GM18873 (cell line): ENCODE measurements around the gene ZNF678.
A peak's percentile ranks its signal among the peaks of the same experiment; 100 is the strongest.

ENCODE experiments used
- ATAC-seq: cut with Tn5 transposase; IDR thresholded peaks from one replicate; pipeline ENCODE4 v1.9.1; 2021; ENCODE audit warnings: mild to moderate bottlenecking, moderate library complexity, moderate number of reproducible peaks; ENCODE audit not compliant: unreplicated experiment, low FRiP score

Gene ZNF678

DNA sequence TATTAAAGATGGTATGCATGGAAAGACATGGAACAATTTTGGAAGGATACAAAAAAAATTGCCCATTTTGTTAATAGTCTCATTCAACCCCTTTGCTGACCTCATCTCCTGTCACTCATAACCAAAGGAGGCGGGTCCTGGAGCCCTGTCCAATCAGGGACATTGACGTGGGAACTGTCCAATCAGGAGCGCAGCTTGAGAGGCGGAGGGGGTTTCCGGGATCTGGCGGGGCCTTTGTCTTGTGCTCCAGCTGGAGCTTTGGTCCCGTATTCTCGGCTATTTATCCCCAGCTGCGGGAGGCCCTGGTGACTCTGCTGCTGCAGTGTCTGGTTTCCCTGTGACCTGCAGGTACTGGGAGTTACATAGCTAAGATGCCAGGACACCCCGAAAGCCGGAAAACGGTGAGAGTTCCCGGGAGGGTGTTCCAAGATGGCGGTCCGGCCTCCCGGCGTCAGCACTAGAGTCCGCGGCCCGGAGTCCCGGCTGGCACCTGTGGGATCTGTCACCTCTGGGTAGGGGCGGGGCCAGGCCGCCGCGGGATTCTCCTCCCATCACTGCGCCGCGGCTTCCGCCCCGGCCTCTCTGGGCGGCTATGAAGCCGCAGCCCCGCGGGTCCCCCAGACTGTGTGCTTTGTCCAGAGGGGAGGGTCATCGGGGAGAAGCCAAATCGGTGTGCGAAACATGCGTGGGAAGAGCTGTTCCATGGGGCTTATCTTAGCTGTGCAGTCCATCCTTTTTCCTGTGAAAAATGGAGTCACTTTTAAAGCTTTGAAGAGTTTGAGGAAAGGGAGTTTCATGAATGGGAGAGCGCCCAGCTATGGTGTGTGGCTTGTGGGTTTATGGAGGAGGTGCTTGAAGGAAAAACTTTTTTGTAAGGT lies at the start of gene ZNF678:
Gene ZNF678, plus strand, starts transcription at position 233 of the 878 bp plus-strand sequence. CDS start 87,436 bp downstream, outside the sequence.
- ATAC-seq = peak; percentile 96

DNA sequence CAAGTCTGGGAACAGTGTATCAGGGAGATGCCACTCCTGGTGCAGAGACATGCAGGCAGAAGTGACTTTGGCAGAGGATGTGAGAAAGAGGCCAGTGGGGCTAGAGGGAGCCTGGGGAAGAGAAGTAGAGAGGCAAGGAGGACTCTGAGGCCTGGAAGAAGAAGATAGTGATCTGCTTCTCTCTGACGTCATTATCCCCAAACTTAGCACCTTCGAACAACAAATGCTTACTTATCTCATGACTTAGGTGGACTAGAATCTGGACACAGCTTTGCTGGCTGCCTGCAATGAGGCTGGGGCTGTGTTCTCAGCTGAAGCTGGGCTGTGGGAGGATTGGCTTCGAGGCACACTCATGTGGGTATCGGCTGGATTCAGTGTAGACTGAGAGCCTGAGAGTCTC lies 44.5 kb upstream of the ZNF678 start:
- no peak for ATAC-seq

DNA sequence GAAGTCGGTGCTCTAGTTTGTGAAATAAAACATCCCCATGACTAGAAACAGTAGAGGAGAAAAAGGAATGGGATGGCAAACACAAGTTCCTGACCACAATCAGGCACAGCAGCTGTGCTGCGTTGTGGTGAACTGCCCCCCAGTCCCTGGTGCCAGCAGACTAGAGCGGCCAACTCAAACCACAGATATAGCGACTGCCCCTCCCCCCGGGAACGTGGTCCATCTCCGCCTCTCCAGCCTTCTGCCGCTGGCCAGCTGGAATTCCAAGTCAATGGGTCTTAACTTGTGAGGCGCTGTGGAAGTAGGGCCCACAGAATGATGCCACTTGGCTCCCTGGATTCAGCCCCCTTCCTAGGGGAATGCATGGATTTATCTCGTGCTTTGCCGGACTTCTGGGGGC lies 41.6 kb upstream of the ZNF678 start:
- no peak for ATAC-seq

DNA sequence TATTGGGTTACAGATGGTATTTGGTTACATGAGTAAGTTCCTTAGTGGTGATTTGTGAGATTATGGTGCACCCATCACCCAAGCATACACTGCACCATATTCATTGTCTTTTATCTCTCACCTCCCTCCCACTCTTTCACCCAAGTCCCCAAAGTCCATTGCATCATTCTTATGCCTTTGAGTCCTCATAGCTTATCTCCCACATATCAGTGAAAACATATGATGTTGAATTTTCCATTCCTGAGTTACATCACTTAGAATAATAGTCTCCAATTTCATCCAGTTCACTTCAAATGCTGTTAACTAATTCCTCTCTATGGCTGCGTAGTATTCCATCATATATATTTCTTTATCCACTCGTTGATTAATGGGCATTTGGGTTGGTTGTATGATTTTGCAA lies 36.8 kb upstream of the ZNF678 start:
- no peak for ATAC-seq

DNA sequence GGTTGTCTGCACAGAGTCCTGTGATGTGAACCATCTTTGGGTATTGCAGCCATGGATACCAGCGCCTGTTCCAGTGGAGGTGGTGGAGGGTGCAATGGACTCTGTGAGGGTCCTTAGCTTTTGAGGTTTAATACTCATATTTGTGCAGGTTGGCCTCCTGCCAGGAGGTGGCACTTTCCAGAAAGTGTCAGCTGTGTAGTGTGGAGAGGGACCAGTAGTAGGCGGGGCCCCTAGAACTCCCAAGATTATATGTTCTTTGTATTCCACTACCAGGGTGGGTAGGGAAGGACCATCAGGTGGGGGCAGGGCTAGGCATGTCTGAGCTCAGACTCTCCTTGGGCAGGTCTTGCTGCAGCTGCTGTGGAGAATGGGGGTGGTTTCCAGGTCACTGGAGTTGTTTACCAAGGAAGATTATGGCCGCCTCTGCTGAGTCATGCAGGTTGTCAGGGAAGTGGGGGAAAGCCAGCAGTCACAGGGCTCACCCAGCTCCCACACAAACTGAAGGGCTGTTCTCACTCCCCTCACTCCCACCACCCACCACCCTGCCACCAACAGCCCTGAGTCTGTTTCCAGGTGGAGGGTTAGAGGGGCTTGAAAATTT lies 31.2 kb upstream of the ZNF678 start:
- ATAC-seq = no peak

DNA sequence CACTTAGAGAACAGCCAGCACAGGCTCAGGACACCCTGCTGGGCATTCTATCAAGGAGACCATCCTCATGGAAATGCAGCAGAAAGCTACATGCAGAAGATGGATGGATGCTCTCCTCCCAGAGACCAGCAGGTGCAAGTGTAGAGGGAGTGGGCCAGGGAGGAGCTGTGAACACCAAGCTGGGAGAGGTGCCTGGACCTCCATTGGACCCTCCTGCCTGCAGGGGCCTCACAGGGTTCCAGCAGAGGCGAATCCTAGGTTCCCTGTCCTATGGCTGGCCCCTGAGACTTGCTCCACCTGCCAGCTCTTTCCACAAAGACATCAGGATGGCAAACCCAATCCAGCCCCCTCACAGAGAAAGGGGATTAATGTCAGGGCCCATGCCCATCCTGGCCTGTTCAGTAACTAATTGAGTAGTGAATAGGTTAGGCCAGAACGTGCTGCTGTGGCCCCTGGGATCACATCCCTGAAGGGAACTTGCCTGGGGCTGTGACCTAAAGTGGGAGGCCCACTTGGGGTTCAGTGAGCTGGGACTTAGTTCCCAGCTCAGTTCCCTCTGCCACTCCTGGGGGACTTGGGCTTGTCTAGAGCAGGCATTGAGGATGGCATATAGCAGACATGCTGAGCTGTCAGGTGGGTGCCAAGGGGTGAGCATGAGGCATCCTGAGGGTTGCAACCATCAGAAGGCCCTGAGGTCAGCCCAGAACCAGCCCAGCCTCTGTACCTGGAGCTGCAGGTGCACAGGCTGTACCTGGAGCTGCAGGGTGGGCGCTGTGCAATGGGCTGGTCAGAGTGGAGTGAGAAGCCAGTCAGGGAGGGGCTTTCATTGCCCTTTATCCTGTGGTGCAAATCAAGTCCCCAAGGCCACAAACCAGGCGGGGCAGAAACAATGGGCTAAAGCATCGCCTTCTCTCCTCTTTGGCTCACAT lies 22.9 kb upstream of the ZNF678 start:
- ATAC-seq = no peak

DNA sequence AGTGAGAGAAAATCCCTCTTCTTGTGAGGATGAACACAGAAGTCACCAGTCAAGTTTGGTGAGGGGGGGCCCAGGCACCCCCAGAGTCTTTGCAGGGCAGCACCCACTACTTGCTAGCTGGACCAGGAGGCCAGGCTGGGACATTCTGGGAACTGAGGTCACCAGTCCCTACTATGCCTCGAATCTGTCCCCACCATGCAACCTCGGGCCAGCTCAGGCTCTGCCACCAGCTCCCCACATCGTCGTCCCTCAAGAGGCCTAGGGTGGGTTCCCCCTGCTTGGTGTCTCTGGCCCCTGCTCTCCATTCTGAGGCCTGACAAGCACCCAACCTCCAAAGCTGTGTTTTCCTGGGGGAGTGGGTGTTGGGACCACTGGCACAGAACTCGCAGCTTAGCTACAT lies 22.2 kb upstream of the ZNF678 start:
- no peak for ATAC-seq

DNA sequence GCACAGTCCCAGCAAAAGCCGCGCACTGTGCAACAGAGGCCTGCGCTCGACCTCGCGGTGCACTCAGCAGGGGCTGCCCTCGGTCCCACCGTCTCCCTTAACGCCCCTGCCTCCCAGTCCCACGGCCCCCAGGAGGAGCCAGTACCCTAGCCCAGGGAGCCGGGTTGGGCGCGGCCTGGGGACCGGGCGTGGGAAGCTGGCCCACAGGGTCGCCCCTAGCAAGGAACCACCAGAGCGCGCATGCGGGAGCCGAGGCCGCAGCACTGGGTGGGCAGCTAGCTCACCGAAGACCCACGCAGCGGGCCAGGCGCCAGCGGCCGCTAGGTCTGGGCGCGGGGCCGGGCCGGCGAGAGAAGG lies 21.6 kb upstream of the ZNF678 start:
- no peak for ATAC-seq

DNA sequence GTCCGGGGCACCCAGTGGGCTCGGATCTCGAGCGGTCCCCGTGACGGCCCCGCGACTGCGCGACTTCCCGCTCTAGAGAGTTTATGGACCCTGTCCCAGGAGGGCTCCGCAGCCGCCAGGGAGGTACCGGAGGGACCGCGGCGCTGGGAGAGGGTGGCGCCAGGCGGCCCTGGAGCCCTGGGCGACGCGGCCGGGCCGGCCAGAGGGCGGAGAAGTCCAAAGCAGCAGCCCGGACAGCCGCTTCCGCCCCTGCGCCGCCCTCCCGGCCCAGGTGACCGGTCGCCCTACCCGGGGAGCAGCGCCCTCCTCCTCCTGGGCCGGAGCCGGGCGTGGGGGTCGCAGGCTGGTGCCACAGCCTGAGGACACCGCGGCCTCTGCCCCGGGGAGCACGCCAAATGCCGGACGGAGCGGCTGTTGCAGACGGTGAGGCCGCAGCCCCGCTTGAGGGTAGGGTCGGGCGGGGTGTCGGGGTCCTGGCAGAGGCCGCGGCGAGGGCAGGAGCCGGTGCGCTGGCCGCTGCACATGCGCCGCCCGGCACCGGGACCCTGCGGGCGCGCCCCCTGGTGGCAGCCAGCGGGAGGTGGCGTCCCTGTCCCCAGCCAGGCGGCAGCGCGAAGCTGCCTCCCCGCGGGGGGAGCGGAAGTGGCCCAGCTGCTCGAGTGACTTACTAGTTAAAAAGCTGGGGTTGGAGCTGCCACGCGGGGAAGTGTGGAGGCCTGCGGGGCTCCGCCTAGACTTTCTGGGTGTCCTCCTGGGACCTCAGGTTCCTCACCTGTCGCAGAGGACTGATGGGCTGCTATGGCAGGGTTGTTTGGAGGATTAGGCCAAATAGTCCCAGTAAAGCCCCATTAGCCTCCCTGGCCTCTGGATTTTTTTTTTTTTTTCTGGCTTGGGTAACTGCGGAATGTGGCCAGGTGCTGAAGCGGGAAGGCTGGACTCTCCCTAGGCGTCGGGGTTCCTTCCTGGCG lies 20.9 kb upstream of the ZNF678 start:
- peak; percentile 84 for ATAC-seq

DNA sequence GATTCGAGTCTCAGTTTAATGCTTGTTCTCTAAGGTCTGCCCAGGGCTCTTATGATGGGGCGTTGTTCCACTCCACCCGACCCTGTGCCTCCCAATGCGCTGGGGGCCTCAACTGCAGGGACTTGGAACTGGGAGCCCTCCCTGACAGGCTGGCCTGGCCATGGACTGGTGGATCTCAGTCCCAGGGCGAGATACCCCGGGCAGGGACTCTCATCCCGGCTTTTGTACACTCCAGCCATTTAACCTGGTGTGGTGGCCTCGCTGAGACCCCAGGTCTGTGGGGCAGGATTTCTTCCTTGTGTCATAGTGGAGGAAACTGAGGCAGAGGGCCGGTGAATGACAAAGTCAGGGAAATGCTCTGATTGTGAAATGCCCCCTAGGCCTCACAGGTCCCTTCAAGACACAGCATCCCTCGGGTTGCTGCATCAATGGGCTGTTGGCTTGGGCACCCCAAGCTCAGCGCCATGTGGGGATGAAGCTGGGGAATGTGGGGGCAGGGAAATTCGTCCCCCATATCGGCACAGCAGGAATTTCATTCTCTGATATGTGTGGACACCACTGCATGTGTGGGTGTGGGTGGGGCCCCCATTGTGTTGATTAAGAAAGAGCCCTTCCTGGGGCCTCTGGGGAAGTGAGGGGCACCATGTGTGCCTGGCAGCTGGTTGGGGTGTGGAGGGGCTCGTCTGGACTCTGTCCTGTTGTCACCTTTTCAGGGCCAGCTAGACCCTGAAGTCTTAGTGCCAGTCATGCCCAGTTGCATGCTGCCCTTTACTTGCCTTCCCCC lies 19.9 kb upstream of the ZNF678 start:
- no peak for ATAC-seq

DNA sequence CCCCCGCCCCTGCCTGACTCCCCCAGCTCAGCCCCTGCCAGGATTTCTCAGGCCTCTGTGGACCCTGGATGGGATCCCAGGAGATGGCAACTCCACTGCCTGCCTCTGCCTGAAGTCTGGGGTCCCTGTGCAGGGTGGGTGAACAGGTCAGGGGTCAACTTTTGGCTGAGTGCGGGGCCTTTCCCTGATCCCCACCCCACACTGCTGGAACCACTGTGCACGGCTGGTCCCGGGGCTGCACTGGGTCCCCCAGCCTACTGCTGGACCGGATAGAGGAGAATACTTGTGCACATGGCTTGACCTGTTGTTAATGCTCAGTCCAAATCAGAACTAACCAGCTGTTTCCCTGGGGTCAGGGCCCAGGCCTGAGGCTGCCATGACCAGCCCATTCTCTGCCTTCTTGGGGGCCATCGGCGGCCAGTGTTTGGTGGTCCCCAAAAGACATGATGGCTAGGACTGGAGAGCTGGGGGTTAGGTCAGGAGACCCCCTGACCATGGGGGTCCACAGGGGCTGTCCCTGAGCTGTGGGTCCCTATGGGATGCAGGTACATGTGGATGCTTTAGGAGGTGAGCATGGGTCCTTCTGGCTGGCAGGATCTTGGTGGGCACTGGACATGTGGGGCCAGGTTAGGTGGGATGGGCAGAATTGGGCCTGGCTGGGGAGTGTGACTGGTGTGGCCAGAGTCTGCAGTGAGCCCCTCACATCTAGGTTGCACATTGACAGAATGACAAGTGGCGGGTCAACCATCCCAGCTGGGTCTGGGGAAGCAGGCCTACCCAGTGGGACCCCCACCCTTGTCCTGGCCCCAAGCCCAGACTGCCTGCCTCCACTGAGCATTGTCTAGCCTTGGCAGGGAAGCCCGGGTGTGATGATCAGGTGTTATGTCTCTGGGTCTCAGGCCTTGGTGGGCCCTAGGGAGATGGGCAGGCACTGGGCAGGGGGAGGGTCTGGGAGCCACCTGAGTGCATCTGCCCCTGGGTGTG lies 19.0 kb upstream of the ZNF678 start:
- ATAC-seq = no peak

DNA sequence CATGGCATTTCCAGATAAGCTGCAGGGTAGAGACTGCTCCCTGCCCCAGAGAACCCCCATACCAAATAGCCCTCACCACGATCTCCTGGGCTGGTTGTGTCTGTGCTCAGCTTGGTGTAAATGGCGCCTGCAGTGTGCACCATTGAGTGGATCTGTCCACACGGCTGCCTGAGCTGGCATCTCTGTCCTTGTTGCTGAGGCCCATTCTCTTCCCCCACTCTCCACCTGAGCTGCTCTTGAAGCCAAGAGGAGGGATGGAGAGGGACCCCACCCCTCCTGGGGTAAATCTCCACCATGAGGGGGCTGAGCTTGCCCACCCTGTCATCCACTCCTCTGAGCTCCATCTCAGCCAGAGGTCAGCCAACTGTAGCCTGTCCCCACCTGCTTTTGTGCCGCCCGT lies 18.0 kb upstream of the ZNF678 start:
- no peak for ATAC-seq

DNA sequence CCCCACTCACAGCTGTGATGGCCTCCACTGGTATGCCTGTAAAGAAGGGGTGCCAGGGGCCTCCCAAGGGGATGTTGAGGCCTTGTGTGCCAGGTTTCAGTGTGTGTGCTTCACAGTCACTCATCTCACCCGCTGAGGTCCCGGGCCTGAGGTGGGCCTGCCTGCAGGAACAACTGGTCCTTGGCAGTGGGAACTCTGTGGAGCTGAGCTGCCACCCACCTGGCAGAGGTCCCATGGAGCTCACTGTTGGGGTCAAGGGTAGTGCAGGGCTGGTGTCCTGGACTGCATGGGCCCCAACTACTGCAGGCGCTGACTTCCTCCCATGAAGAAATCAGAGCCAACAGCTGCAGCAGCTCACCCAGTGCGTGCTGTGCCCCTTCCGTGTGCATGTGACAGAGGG lies 17.3 kb upstream of the ZNF678 start:
- no peak for ATAC-seq

DNA sequence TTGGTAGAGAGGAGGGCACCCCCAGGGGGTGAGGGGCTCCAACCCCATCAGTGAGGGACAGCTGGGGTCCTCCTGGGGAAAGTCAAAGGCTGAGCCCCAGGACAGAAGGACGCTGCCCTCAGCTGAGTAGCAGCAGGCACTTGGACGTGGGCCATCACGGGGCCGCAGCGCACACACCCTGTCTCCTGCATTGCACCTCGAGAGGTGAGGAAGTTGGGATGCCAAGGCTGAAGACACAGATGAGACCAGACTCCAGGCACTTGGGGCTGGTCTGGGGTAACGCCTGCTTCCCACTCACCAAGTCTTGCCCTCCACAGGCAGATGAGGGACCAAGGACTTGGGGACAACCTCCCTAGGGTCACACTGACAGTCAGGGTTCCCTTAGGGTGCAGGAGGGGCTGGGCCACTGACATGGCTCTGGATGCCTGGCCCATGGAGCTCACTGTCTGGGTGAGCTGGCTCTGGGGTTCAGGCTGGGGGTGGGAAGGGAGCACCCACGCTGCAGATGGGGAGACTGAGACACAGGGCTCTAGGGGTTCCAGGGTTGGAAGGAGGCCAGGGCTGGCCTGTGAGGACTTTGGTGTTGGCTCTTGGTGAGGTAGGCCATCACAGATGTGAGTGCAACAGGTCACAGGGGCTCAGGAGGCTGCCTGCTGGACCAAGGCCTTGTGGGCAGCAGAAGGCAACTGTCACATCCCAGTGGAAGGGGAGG lies 16.6 kb upstream of the ZNF678 start:
- no peak for ATAC-seq

DNA sequence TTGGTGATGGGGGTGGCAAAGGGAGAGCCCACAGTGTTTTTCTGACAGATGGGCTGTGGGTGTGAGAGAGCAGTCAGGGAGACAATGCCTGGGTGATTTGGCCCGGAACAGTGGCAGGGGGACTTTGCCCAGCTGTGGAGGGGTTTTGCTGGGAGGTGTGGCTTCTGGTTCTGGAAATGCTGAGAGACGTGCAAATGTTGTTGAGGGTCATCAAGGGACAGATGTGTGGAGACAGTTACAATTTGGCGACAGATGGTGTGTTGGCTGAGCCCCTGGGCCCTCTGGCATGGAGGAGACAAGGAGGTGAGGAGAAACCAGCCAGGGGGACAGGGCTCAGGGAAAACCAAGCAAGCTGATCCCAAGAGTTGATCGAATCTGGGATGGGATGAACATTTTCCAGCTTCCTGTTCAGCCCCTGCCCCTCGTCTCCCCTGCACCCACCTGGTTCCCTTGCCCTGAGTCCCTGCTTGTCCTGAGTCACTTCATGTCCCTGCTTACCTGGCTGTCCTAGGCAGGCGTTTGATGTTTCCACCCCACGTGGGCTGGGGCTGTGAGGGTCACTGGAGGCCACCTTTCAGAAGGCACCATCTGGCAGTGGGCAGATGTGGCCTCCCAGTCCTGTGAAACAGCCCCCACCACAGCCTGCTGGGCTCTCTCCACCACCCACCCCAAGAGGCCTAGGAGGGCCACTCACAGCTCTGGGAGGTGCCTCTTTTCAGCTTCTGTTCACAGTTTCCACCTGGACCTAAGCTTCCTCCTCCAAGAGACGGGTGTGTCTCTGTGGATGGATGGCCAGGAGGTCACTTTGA lies 15.8 kb upstream of the ZNF678 start:
- no peak for ATAC-seq

DNA sequence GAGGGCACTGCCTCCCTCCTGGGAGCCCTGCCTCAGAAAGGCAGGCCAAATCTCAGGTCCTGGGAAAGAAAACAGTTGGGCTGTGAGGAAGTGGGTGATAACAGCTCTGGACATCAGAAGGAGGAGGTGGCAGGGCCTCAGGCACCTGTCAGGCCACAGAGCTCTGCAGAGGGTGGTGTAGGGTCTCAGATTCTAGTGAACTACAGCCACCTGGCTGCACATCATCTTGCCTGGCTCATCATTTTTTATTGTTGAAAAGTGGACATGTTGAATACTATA lies 15.3 kb upstream of the ZNF678 start:
- ATAC-seq = no peak

DNA sequence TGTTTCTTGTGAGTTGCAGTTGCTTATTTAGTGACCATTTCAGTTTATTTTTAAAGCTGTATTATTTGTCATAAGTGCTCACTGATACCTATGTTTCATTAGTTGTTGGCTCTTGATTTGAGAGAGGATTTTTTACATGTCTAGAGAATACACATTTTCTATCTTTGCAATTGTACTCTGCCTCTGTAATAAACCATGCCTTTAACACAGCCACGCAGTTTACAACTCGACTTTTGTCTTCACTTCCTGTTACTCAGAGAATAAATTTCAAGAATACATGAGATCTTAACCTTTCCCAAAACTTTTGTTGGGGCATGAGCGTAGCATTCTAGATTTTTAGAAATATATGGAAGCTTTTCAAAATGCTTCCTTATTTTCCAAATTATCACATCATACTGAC lies 14.9 kb upstream of the ZNF678 start:
- no peak for ATAC-seq
